Lower leg skin (tissue), 4 donors: ENCODE data around the gene ZFP36L2. TPM values are rescaled to one million over a fixed set of nuclear protein-coding genes. Genes with fewer than 3 reads are reported as not detected.

Source experiments
- DNase-seq, 2 donors: peaks; one replicate each; pipeline ENCODE4 v3.0.0-alpha.2; 2019; ENCODE audit warnings: low spot score in 2 of 2
- H3K4me3 ChIP-seq: fragments of 200-600 bp; sonication (generic); 2 replicates; pipeline ENCODE4 v1.5.1; 2017; ENCODE audit warnings: mild to moderate bottlenecking, low read depth; ENCODE audit not compliant: poor library complexity, severe bottlenecking
- POLR2A ChIP-seq, 2 donors: fragments of 450-650 bp; IDR thresholded peaks; one replicate each; pipeline ENCODE4 v1.6.1; 2016 to 2017; ENCODE audit warnings: antibody characterized with exemption in 2 of 2, mild to moderate bottlenecking in 1 of 2, moderate library complexity in 1 of 2
- WGBS, 2 donors: methylation state at CpG; one replicate each; pipeline ENCODE4 v1.1.5; 2018; 5-methylcytosine and 5-hydroxymethylcytosine counted together
- intact Hi-C: fragments of 100-400 bp; cut with DNase I; formaldehyde crosslinking; loops from one replicate; pipeline ENCODE4 v1.15.0; 2023; ENCODE audit warnings: low total_unique reads
- total RNA-seq, 4 donors: library from RNA; depleted of rRNA; stranded (reverse); fragments of >200 nt; gene quantifications; one replicate each; pipeline ENCODE4 v1.1.0, GENCODE V29; 2016
- TF ChIP-seq, protein P1 (sequence below), 3 donors: fragments of 450-650 bp; IDR thresholded peaks; one replicate each; pipeline ENCODE4 v1.5.1; 2016; ENCODE audit warnings: antibody characterized with exemption in 3 of 3, mild to moderate bottlenecking in 3 of 3, moderate library complexity in 2 of 3

Gene ZFP36L2
- total RNA-seq, 4 donors from 2014 or later = 137 to 329 (median 147) TPM

DNA sequence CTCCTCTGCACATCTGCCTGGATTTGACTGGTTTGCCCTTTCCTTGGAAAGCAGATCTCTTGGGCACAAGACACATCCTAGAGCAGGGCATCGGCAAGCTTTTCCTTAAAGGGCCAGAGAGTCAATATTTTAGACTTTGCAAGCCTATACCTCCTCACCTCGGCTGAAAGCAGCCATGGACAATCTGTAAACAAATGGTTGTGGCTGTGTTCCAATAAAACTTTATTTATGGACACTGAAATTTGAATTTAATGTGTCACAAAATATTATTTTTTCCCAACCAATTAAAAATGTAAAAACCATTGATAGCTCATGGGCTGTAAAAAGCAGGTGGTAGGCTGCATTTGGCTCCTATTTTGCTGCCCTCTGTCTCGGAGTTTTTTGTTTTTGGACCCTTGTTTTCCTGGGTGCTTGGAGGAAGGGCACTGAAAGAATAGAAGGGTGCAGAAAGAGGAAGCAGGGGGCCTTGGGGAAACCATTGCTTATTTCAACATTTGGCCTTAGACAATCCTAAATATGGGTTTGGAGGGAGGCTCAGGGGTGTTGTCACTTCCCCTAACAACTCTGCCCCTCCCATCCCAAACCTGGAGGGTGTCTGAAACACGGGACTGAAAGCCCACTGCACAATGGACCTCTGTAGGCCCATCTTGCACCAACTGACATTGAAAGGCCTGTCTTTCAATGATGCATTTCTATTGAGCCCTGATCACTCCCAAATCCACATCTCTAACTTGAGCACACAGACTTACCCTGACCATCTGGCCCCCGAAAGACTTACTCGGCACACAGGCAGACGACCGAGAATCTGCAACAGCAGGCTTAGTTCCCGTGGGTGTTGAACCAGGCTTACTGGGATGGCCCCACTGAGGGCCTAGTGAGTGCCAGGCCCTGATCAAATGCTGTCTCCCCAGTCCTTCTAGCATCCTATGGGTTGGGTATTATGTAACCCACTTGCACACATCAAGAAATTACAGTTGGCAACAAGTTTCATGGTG is 7.1 kb upstream of the ZFP36L2 start:
- no peak for TF ChIP-seq POLR2A (IDR thresholded peaks at IDR 0.05)
- TF ChIP-seq, protein P1, sequence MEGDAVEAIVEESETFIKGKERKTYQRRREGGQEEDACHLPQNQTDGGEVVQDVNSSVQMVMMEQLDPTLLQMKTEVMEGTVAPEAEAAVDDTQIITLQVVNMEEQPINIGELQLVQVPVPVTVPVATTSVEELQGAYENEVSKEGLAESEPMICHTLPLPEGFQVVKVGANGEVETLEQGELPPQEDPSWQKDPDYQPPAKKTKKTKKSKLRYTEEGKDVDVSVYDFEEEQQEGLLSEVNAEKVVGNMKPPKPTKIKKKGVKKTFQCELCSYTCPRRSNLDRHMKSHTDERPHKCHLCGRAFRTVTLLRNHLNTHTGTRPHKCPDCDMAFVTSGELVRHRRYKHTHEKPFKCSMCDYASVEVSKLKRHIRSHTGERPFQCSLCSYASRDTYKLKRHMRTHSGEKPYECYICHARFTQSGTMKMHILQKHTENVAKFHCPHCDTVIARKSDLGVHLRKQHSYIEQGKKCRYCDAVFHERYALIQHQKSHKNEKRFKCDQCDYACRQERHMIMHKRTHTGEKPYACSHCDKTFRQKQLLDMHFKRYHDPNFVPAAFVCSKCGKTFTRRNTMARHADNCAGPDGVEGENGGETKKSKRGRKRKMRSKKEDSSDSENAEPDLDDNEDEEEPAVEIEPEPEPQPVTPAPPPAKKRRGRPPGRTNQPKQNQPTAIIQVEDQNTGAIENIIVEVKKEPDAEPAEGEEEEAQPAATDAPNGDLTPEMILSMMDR (IDR thresholded peaks at IDR 0.05) = no peak
- intact Hi-C loops = loop anchor here (5.0 to 10.0 kb wide), 2 partner anchors 311 to 401 kb away; no protein-coding TSS in a partner anchor
- no peak for DNase-seq
- WGBS, 2 donors = 76 to 89% methylated on average over 9 of the region's 9 CpGs
- no peak overlapping the region for H3K4me3 ChIP-seq

DNA sequence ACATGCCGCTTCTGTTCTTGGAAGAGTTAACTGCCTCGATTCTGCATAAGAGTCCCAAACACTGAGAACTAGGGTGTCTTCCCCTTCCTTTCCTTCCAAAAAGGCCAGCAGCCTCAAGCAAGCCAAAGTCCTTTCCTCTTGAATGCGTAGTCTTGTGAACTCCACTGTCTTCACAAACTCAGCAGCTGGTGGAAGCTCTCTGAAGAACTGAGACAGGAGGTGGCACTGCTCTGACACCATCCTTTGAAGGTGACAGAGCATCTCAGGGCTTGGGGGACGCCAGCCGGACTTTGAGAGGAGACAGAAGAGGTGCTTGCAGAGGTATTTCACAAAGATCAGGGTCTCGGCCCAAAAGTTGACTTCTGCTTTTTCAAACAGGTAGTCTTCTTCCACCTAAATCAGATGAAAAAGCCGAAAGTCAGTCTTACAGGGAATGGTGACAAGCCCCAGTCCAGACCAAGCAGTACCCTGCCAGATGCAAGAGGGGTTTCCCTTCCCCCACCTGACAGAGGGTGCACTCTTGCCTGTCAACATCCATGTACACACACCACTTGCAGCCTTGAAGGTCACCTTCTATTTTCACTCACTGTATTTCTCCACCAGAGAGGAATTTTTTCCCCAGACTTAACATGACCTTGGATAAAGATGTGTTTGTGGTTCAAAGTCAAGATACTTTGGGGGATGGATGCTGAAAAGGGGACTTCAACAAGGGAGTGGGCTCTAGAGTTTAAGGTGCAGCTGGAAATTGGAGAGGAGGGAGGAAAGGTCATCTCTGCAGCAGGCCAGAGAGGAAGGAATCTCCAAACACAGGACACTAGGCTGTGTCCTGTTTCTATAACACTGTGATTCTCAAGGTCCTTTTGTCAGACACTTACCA is 4.8 kb upstream of the ZFP36L2 start:
- 86 to 89% methylated on average over 7 of the region's 7 CpGs for WGBS, 2 donors
- intact Hi-C loops = loop anchor here (5.0 to 10.0 kb wide), 2 partner anchors 314 to 399 kb away; no protein-coding TSS in a partner anchor
- no peak for TF ChIP-seq POLR2A (IDR thresholded peaks at IDR 0.05)
- TF ChIP-seq, protein P1 (IDR thresholded peaks at IDR 0.05) = no peak
- H3K4me3 ChIP-seq = no peak overlapping the region
- no peak for DNase-seq

DNA sequence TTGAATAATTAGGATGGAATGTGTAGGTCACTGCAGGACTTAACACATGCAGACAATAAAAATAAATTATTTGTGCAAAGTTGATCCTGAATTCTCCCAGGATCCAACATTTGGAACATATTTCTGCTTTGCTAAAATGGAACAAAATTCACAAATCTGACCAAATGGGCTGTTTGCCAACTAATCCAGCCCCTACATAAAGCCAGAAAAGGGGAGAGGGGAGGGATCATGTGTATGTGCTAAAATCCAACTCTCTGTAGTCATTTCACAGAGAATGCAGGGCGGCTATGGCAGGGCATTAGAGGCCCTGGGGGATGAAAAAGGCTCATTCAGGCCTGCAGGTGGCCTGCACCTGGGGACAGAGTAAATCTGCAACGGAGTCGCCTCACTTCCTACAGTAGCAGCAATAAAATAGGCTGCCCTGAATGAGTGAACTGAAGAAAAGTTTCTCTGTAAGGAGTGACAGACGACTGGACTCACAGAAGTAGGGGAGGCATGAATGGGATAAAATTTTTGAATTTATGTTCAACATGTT is 4.0 kb upstream of the ZFP36L2 start:
- TF ChIP-seq, protein P1 (IDR thresholded peaks at IDR 0.05) = no peak
- TF ChIP-seq POLR2A (IDR thresholded peaks at IDR 0.05) = no peak
- no peak for DNase-seq
- H3K4me3 ChIP-seq = no peak overlapping the region
- intact Hi-C loops = loop anchor here (5.0 to 10.0 kb wide), 2 partner anchors 314 to 398 kb away; no protein-coding TSS in a partner anchor
- WGBS, 2 donors = 69 to 70% methylated on average over 4 of the region's 4 CpGs

GRCh38 chr2:43228756-43229659 is 2.6 kb upstream of the ZFP36L2 start:
- no peak overlapping the region for H3K4me3 ChIP-seq
- WGBS, 2 donors = 32 to 35% methylated on average over 6 of the region's 6 CpGs
- intact Hi-C loops = loop anchor here (10.0 kb wide), 3 partner anchors 254 to 284 kb away; no protein-coding TSS in a partner anchor
- no peak for TF ChIP-seq POLR2A (IDR thresholded peaks at IDR 0.05)
- TF ChIP-seq, protein P1 (IDR thresholded peaks at IDR 0.05) = no peak
- no peak for DNase-seq
